Common myeloid progenitor, CD34-positive (primary cell): Measurements from ENCODE around the gene ADISSP.
A peak's percentile ranks its signal among the peaks of the same experiment; 100 is the strongest.

ENCODE experiments used
- CTCF ChIA-PET: fragments of 350-600 bp; sonication (Branson Sonifier 250); formaldehyde crosslinking; loops from one replicate; lab custom pipeline; 2021; ENCODE audit warnings: antibody characterized with exemption; lab: Charles Lee
- POLR2A ChIA-PET: fragments of 350-600 bp; sonication (Branson Sonifier 250); formaldehyde crosslinking; loops from one replicate; lab custom pipeline; 2021; ENCODE audit warnings: antibody characterized with exemption; lab: Charles Lee
- DNase-seq, 3 donors: peaks; one replicate each; pipeline versions ENCODE4 v3.0.0 to v3.0.0-alpha.2; 2013
- H3K27ac ChIP-seq, 2 experiments: 1 replicate in 1 of 2; 2 replicates in 1 of 2; pipeline ENCODE4 v1.7.0; 2013; ENCODE audit warnings: inconsistent platforms in 2 of 2, low read length in 2 of 2, mild to moderate bottlenecking in 2 of 2, low read depth in 1 of 2, moderate library complexity in 1 of 2; ENCODE audit not compliant: severe bottlenecking in 2 of 2, insufficient read depth in 1 of 2, poor library complexity in 1 of 2
- H3K27me3 ChIP-seq, 5 experiments: replicated peaks in 2 of 5; 1 replicate in 3 of 5; 2 replicates in 2 of 5; pipeline versions ENCODE4 v1.6.1 to v1.7.0; 2013; ENCODE audit warnings: low read length in 4 of 5, mild to moderate bottlenecking in 2 of 5, moderate library complexity in 2 of 5, inconsistent platforms in 1 of 5; ENCODE audit not compliant: insufficient read depth in 5 of 5, control insufficient read depth in 4 of 5
- H3K36me3 ChIP-seq, 4 experiments: 1 replicate in 2 of 4; 2 replicates in 2 of 4; pipeline versions ENCODE4 v1.6.1 to v1.7.0; 2013; ENCODE audit warnings: low read length in 3 of 4, control low read depth in 1 of 4, mild to moderate bottlenecking in 1 of 4; ENCODE audit not compliant: control insufficient read depth in 4 of 4, insufficient read depth in 4 of 4
- H3K4me1 ChIP-seq, 4 experiments: 1 replicate in 3 of 4; 2 replicates in 1 of 4; pipeline versions ENCODE4 v1.6.1 to v1.7.1; 2013; ENCODE audit warnings: low read length in 3 of 4, mild to moderate bottlenecking in 3 of 4, control low read depth in 1 of 4, inconsistent platforms in 1 of 4, moderate library complexity in 1 of 4; ENCODE audit not compliant: control insufficient read depth in 4 of 4, insufficient read depth in 4 of 4; ENCODE audit errors: control extremely low read depth in 1 of 4
- H3K4me3 ChIP-seq, 7 experiments: 1 replicate in 4 of 7; 2 replicates in 3 of 7; pipeline versions ENCODE4 v1.5.1 to v1.7.0; 2013; ENCODE audit warnings: mild to moderate bottlenecking in 7 of 7, low read length in 6 of 7, moderate library complexity in 6 of 7, inconsistent platforms in 2 of 7, low read depth in 2 of 7, control low read depth in 1 of 7; ENCODE audit not compliant: insufficient read depth in 4 of 7, control insufficient read depth in 1 of 7; ENCODE audit errors: extremely low read depth in 1 of 7
- H3K9me3 ChIP-seq, 5 experiments: 1 replicate in 4 of 5; 2 replicates in 1 of 5; pipeline versions ENCODE4 v1.6.1 to v1.7.1; 2013; ENCODE audit warnings: low read length in 4 of 5, mild to moderate bottlenecking in 2 of 5, inconsistent platforms in 1 of 5, low read depth in 1 of 5, moderate library complexity in 1 of 5; ENCODE audit not compliant: control insufficient read depth in 4 of 5, insufficient read depth in 2 of 5; ENCODE audit errors: control extremely low read depth in 1 of 5
- WGBS: methylation state at CpG from one replicate; pipeline ENCODE4 v1.1.5; 2013; ENCODE audit not compliant: insufficient coverage; 5-methylcytosine and 5-hydroxymethylcytosine counted together

The ADISSP gene

GRCh38 chr20:3812259-3812681 is 44.7 kb upstream of the ADISSP start:
- ChIA-PET CTCF (interaction anchor here (0.8 to 12.9 kb wide), 3 partner anchors 8 to 25 kb away, joined by 4 to 127 read pairs (median 5); partner anchors contain the start of genes AP5S1 and CENPB), POLR2A (no interaction called here)
- no peak for DNase-seq
- Histone ChIP-seq H3K4me1 (peaks cover 7 to 44% (median 34%) of the 10 kb centered on the region in 4 experiments), H3K27ac (peak overlapping the region in 1 of 2 experiments; percentile 81), H3K27me3 (no peaks in the 10 kb centered on the region), H3K36me3 (no peaks in the 10 kb centered on the region), H3K4me3 (no peak overlapping the region), H3K9me3 (no peaks in the 10 kb centered on the region)
- WGBS = 100% methylated on average over 3 of the region's 9 CpGs

- H3K4me3 ChIP-seq = peak overlapping the region in 6 of 7 experiments; percentile 40 to 77 (median 50)
- no peaks in the 10 kb centered on the region for H3K27me3 ChIP-seq
- H3K4me1 ChIP-seq = peaks cover 7 to 49% (median 40%) of the 10 kb centered on the region in 4 experiments
- H3K36me3 ChIP-seq = no peaks in the 10 kb centered on the region
- ChIA-PET CTCF (interaction anchor here (0.8 to 1.7 kb wide), 3 partner anchors 9 to 25 kb away, joined by 4 to 5 read pairs (median 4); partner anchors contain the start of gene AP5S1), POLR2A (interaction anchor here (0.6 kb wide), 1 partner anchor 14 kb away, joined by 7 read pairs; no protein-coding TSS in a partner anchor)
- 8% methylated on average over 17 of the region's 20 CpGs for WGBS
- peak overlapping the region; percentile 41 to 81 for H3K27ac ChIP-seq
- DNase-seq = peak; percentile 92 to 97 (median 96)
- no peaks in the 10 kb centered on the region for H3K9me3 ChIP-seq
Measured at GRCh38 chr20:3811467-3812258, 44.1 kb upstream of the ADISSP start.

DNA sequence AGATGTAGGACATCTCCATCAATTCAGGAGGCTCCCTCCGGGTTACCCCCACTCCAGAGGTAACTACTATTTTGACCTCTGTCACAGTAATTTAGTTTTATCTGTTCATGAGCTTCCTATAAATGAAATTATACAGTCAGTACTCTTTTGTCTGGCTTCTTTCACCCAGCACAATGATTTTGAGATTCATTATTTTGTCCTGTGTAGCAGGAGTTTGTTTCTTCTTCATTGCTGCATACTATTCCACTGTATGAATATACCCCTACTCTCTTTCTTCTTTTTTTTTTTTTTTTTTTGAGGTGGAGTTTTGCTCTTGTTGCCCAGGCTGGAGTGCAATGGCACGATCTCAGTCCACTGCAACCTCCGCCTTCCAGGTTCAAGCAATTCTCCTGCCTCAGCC is 41.0 kb upstream of the ADISSP start:
- H3K9me3 ChIP-seq = no peaks in the 10 kb centered on the region
- no peak for DNase-seq
- POLR2A ChIA-PET = no interaction called here
- WGBS = 100% methylated on average over 2 of the region's 3 CpGs
- CTCF ChIA-PET = interaction anchor here (1.0 kb wide), 1 partner anchor 29 kb away, joined by 3 read pairs; no protein-coding TSS in a partner anchor
- no peaks in the 10 kb centered on the region for H3K27me3 ChIP-seq
- H3K4me3 ChIP-seq = no peak overlapping the region
- H3K27ac ChIP-seq = no peak overlapping the region
- peaks cover 7 to 50% (median 39%) of the 10 kb centered on the region in 4 experiments for H3K4me1 ChIP-seq
- H3K36me3 ChIP-seq = peaks cover 0 to 27% (median 13%) of the 10 kb centered on the region in 4 experiments

GRCh38 chr20:3804781-3805180 is 37.2 kb upstream of the ADISSP start:
- Histone ChIP-seq H3K27ac (no peak overlapping the region), H3K36me3 (peaks cover 0 to 65% (median 32%) of the 10 kb centered on the region in 4 experiments), H3K4me1 (peaks cover 0 to 24% (median 20%) of the 10 kb centered on the region in 4 experiments), H3K27me3 (no peaks in the 10 kb centered on the region), H3K9me3 (no peaks in the 10 kb centered on the region), H3K4me3 (no peak overlapping the region)
- no peak for DNase-seq
- POLR2A ChIA-PET = no interaction called here
- 98% methylated on average over 11 of the region's 11 CpGs for WGBS
- CTCF ChIA-PET = interaction anchor here (1.0 to 1.1 kb wide), 2 partner anchors 9 to 18 kb away, joined by 3 to 6 read pairs; partner anchors contain the start of genes CDC25B and CENPB

DNA sequence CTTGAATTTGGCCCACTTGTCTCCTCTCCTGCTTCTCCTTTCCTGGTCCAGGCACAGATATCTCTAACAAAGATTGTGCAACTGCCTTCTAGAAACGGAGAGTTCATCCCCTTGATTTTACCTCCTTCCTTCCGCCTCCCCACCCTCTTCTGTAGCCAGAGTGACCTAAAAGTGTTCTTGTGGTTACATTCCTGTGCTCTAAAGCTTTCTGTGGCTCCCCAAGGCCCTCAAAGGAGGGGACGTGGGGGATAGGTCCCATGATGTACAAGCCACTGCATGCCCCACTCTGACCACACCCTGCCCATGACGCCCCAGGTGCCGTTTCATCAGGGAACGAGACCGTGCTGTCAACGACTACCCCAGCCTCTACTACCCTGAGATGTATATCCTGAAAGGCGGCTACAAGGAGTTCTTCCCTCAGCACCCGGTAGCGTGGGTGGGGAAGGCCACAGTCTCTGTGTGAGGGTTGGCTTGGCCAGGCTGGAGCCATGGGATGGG is 36.8 kb upstream of the ADISSP start:
- no peak for DNase-seq
- POLR2A ChIA-PET = no interaction called here
- no peak overlapping the region for H3K4me3 ChIP-seq
- no peak overlapping the region for H3K27ac ChIP-seq
- H3K27me3 ChIP-seq = no peaks in the 10 kb centered on the region
- peaks cover 0 to 68% (median 32%) of the 10 kb centered on the region in 4 experiments for H3K36me3 ChIP-seq
- CTCF ChIA-PET = no interaction called here
- 93% methylated on average over 7 of the region's 11 CpGs for WGBS
- H3K9me3 ChIP-seq = no peaks in the 10 kb centered on the region
- peaks cover 0 to 24% (median 20%) of the 10 kb centered on the region in 4 experiments for H3K4me1 ChIP-seq

DNA sequence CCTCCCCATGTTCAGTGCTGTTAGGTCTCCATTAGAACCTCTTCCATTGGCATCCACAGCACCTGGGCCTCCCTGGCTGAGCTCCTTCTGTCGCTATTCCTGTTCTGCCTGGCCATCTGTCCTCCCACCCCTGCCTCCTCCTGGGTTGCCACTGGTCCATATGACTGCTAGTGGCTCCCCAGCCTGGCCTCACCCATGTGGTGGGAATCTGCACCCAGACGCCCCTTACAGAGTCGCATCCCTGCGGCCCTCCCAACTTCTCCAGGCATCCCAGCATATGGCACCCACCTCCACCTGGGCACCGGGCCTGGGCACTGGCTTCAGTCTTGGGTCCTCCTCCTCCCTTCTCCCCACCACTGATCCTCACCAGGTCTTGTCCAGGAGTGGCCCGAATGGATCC is 36.3 kb upstream of the ADISSP start:
- Histone ChIP-seq H3K4me1 (peaks cover 0 to 27% (median 22%) of the 10 kb centered on the region in 4 experiments), H3K27ac (no peak overlapping the region), H3K9me3 (no peaks in the 10 kb centered on the region), H3K36me3 (peaks cover 0 to 73% (median 33%) of the 10 kb centered on the region in 4 experiments), H3K27me3 (no peaks in the 10 kb centered on the region), H3K4me3 (no peak overlapping the region)
- WGBS = 95% methylated on average over 6 of the region's 6 CpGs
- CTCF ChIA-PET = no interaction called here
- no peak for DNase-seq
- POLR2A ChIA-PET = no interaction called here

DNA sequence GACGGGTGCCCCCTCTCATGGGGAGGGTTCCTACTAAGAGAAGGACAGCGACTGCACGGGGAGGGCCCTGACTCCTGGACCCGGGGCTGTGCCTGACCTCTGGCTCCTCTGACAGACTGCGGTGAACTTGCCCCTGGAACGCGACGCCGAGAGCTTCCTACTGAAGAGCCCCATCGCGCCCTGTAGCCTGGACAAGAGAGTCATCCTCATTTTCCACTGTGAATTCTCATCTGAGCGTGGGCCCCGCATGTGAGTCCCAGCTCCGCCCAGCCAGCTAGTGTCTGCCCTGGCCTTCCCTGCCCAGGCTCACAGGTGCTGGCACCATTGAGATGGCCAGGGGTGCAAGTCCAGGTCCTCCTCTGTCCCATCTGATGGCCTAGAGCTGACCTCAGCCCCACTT is 35.7 kb upstream of the ADISSP start:
- H3K9me3 ChIP-seq = no peaks in the 10 kb centered on the region
- H3K27me3 ChIP-seq = no peaks in the 10 kb centered on the region
- 97% methylated on average over 14 of the region's 14 CpGs for WGBS
- H3K36me3 ChIP-seq = peaks cover 0 to 78% (median 35%) of the 10 kb centered on the region in 4 experiments
- H3K27ac ChIP-seq = no peak overlapping the region
- DNase-seq = no peak
- peaks cover 0 to 28% (median 22%) of the 10 kb centered on the region in 4 experiments for H3K4me1 ChIP-seq
- no peak overlapping the region for H3K4me3 ChIP-seq
- POLR2A ChIA-PET = no interaction called here
- CTCF ChIA-PET = no interaction called here
